Gastrocnemius medialis (tissue), 4 donors: ENCODE measurements around the gene SHANK1.

Source experiments
- POLR2A ChIP-seq, 2 donors: fragments of 450-650 bp; IDR thresholded peaks; one replicate each; pipeline ENCODE4 v1.6.1; 2017; ENCODE audit warnings: antibody characterized with exemption in 2 of 2, mild to moderate bottlenecking in 2 of 2, moderate library complexity in 2 of 2
- TF ChIP-seq, protein P1 (sequence below), 5 experiments: fragments of 450-650 bp in 3 of 5; fragments of 200-600 bp in 2 of 5; sonication (generic) in 2 of 5; IDR thresholded peaks in 4 of 5; conservative IDR thresholded peaks in 1 of 5; 1 replicate in 4 of 5; 2 replicates in 1 of 5; pipeline ENCODE4 v1.5.1; 2016 to 2019; ENCODE audit warnings: antibody characterized with exemption in 5 of 5, mild to moderate bottlenecking in 3 of 5, moderate library complexity in 3 of 5

DNA sequence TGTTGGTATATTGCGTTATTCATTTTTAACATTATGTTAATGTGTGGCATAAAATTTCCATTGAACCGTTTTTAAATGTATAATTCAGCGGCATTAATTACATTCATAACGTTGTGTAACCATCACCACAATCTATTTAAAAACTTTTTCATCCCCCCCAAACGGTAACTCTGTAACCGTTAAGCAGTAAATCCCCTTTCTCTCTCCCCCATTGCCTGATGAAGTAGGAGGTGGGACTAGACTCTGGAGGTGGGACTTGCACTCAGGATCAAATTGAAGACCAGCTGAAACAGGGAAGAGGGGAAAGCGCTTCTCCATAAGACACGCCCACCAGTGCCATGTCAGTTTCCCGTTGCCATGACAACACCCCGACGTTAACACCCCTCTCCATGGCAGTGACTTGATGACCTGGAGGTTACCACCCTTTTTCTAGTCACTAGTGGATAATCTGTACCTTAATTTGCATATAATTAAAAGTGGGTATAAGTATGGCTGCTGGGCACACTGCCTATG is 20.4 kb upstream of the SHANK1 start:
- TF ChIP-seq, protein P1, sequence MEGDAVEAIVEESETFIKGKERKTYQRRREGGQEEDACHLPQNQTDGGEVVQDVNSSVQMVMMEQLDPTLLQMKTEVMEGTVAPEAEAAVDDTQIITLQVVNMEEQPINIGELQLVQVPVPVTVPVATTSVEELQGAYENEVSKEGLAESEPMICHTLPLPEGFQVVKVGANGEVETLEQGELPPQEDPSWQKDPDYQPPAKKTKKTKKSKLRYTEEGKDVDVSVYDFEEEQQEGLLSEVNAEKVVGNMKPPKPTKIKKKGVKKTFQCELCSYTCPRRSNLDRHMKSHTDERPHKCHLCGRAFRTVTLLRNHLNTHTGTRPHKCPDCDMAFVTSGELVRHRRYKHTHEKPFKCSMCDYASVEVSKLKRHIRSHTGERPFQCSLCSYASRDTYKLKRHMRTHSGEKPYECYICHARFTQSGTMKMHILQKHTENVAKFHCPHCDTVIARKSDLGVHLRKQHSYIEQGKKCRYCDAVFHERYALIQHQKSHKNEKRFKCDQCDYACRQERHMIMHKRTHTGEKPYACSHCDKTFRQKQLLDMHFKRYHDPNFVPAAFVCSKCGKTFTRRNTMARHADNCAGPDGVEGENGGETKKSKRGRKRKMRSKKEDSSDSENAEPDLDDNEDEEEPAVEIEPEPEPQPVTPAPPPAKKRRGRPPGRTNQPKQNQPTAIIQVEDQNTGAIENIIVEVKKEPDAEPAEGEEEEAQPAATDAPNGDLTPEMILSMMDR (IDR thresholded peaks at IDR 0.05 in 4 of 5, conservative IDR thresholded peaks at IDR 0.05 in 1 of 5), result no peak
- TF ChIP-seq POLR2A (IDR thresholded peaks at IDR 0.05), result no peak
